Measurements from ENCODE around the gene ZNF32. TPM values are rescaled to one million over a fixed set of nuclear protein-coding genes. Genes with fewer than 3 reads are reported as not detected.

Gene ZNF32
- total RNA-seq, 2 experiments from 2014 or later, result 10.4 to 10.9 TPM

- ChIA-PET CTCF (interaction anchor here (3.2 kb wide), 1 partner anchor 711 kb away, joined by 14 read pairs; the partner anchor contains the start of gene CXCL12), POLR2A (no interaction called here)
- no peaks in the 10 kb centered on the region for H3K9me3 Mint-ChIP-seq
- no peaks in the 10 kb centered on the region for H3K4me1 Mint-ChIP-seq
- H3K4me3 Mint-ChIP-seq, result no peak overlapping the region
- no peak for DNase-seq
- H3K27ac Mint-ChIP-seq, result no peak overlapping the region
- peaks cover 18% of the 10 kb centered on the region for H3K27me3 Mint-ChIP-seq
- H3K36me3 Mint-ChIP-seq (ENCODE audit: low read depth), result no peaks in the 10 kb centered on the region
Observed at GRCh38 chr10:43674553-43675210, 26.0 kb upstream of the ZNF32 start.

DNA sequence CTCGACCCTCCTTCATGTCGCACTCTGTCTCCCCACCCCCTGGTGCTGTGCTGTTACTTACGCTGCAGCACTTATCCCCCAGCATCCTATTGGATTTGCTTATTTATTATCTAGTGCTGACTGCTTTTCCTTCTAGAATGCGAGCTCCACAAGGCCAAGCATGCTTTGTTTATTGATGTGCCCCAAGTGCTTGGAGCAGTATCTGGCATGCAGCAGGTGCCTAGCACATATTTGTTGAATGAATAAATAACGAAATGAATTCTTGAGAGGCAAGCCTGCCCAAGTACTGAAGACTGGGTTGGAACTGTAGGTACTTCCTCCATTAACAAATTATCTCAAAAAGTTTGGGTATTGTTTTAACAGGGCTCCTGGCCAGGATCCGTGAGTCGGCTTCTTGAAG lies 24.8 kb upstream of the ZNF32 start:
- no peaks in the 10 kb centered on the region for H3K36me3 Mint-ChIP-seq (ENCODE audit: low read depth)
- ChIA-PET POLR2A (no interaction called here), CTCF (interaction anchor here (0.6 to 3.2 kb wide), 3 partner anchors 16 to 712 kb away, joined by 3 to 14 read pairs (median 4); partner anchors contain the start of gene CXCL12)
- H3K27me3 Mint-ChIP-seq, result peaks cover 16% of the 10 kb centered on the region
- no peak for DNase-seq
- H3K4me3 Mint-ChIP-seq, result no peak overlapping the region
- H3K4me1 Mint-ChIP-seq, result no peaks in the 10 kb centered on the region
- H3K27ac Mint-ChIP-seq, result no peak overlapping the region
- H3K9me3 Mint-ChIP-seq, result no peaks in the 10 kb centered on the region

GRCh38 chr10:43671659-43672531 lies 23.2 kb upstream of the ZNF32 start:
- Mint-ChIP-seq H3K27me3 (peaks cover 24% of the 10 kb centered on the region), H3K9me3 (no peaks in the 10 kb centered on the region), H3K27ac (no peak overlapping the region), H3K36me3 (ENCODE audit: low read depth) (no peaks in the 10 kb centered on the region), H3K4me1 (no peaks in the 10 kb centered on the region), H3K4me3 (no peak overlapping the region)
- peak; percentile 48 for DNase-seq
- ChIA-PET CTCF (interaction anchor here (0.5 to 3.2 kb wide), 7 partner anchors 12 to 829 kb away, joined by 3 to 14 read pairs (median 3); partner anchors contain the start of gene CXCL12), POLR2A (no interaction called here)

- DNase-seq, result no peak
- Mint-ChIP-seq H3K36me3 (ENCODE audit: low read depth) (no peaks in the 10 kb centered on the region), H3K27me3 (peaks cover 29% of the 10 kb centered on the region), H3K4me1 (no peaks in the 10 kb centered on the region), H3K4me3 (no peak overlapping the region), H3K9me3 (no peaks in the 10 kb centered on the region), H3K27ac (no peak overlapping the region)
- ChIA-PET CTCF (interaction anchor here (1.5 kb wide), 2 partner anchors 11 to 20 kb away, joined by 3 to 4 read pairs; no protein-coding TSS in a partner anchor), POLR2A (no interaction called here)
Observed at GRCh38 chr10:43669386-43669785, 20.7 kb upstream of the ZNF32 start.

DNA sequence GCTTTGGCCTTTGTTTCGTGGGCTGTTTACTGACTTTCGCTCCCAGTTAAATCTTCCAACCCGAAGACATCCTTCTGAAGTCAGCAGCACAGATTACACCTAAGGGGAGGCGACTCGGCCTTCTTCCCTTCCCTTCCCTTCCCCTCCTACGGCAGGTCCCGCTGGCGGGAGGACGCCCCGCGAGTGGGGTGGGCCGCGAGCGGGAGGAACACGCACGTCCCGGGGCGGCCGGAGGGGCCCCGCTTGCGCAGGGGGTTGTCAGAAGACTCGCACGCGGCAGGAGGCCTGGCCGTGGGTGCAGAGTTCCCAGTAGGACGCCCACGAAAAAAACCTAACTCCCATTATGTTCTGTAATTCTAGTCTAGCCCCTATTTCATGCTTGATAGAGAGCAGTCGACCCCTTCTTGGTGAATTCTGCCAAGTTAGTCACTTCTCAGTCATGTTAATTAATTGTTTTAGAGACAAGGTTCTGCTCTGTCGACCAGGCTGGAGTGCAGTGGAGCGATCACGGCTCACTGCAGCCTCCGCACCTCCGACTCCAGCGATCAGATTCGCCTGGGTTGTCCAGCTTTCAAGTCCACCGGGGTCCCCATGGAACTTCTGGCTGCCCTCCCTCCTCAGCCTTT lies 19.2 kb upstream of the ZNF32 start:
- Mint-ChIP-seq H3K4me1 (no peaks in the 10 kb centered on the region), H3K36me3 (ENCODE audit: low read depth) (no peaks in the 10 kb centered on the region), H3K27ac (no peak overlapping the region), H3K4me3 (no peak overlapping the region), H3K9me3 (no peaks in the 10 kb centered on the region), H3K27me3 (peaks cover 23% of the 10 kb centered on the region)
- ChIA-PET CTCF (no interaction called here), POLR2A (no interaction called here)
- no peak for DNase-seq

DNA sequence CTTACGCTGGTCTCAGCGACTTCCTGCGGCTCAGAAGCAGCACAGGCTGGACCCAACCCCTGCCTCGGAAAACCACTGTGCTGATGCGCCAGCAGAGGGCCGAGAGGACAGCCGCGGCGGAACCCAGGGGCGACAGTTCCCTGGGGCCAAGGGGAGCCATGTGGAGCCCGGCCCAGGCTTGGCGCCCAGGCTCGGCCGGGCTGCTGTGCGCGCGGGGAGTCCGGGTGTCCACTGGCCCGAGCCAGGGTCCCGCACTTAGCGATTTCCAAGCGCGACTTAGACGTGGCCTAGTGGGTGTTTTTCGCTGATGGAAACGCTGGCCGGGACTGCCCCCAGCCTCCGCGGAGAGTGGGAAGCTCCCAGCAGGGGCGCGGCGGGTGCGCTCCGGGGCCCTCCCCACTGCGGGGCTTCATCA lies 18.6 kb upstream of the ZNF32 start:
- peaks cover 23% of the 10 kb centered on the region for H3K27me3 Mint-ChIP-seq

DNA sequence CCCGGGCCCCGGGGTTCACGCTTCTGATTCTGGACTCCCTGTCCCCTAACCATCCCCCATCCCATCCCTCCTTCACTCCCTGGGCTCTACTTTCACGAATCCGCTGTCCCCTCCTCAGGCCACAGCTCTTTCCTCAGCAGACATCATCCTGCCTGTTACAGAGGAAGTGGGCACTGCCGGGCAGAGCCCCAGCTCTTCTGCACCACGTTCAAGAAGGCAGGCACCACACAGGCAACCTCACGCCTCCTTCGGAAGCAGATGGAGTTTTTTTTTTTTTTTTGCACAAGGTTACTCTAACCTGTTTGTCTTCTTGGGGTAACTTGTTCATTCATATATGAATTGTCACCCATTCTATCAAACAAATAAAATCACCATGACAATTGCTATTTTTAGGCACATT lies 17.9 kb upstream of the ZNF32 start:
- Mint-ChIP-seq H3K27me3 (peaks cover 20% of the 10 kb centered on the region), H3K27ac (no peak overlapping the region), H3K36me3 (ENCODE audit: low read depth) (no peaks in the 10 kb centered on the region), H3K4me1 (no peaks in the 10 kb centered on the region), H3K9me3 (no peaks in the 10 kb centered on the region), H3K4me3 (no peak overlapping the region)
- ChIA-PET CTCF (interaction anchor here (0.7 kb wide), 1 partner anchor 211 kb away, joined by 6 read pairs; no protein-coding TSS in a partner anchor), POLR2A (no interaction called here)
- DNase-seq, result no peak

More for the DNA sequence above, 18.6 kb upstream of the ZNF32 start:
- Mint-ChIP-seq H3K36me3 (ENCODE audit: low read depth) (no peaks in the 10 kb centered on the region), H3K4me3 (no peak overlapping the region), H3K27ac (no peak overlapping the region), H3K4me1 (no peaks in the 10 kb centered on the region), H3K9me3 (no peaks in the 10 kb centered on the region)
- DNase-seq, result no peak
- CTCF ChIA-PET, result no interaction called here
- POLR2A ChIA-PET, result no interaction called here

DNA sequence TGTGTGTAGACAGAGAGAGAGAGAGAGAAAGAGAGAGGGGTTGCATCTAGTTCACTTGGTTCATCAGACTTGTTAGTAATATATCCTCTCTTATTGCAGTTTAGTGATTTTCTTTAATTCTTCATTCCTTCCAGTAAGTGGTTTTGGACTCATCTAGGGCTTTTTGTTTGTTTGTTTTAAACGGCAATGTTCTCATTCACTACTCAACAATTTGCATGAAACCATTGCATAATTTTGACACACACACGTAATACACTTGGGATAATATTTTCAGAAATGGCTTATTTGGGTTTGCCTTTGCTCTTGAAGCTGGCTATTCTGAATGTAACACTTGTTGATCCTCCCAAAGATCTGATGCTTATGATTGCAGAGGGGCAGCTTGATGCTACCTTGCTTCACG lies 16.4 kb upstream of the ZNF32 start:
- no peaks in the 10 kb centered on the region for H3K36me3 Mint-ChIP-seq (ENCODE audit: low read depth)
- H3K27ac Mint-ChIP-seq, result no peak overlapping the region
- POLR2A ChIA-PET, result no interaction called here
- no peak for DNase-seq
- CTCF ChIA-PET, result no interaction called here
- H3K27me3 Mint-ChIP-seq, result peaks cover 20% of the 10 kb centered on the region
- H3K9me3 Mint-ChIP-seq, result no peaks in the 10 kb centered on the region
- H3K4me3 Mint-ChIP-seq, result no peak overlapping the region
- H3K4me1 Mint-ChIP-seq, result no peaks in the 10 kb centered on the region

DNA sequence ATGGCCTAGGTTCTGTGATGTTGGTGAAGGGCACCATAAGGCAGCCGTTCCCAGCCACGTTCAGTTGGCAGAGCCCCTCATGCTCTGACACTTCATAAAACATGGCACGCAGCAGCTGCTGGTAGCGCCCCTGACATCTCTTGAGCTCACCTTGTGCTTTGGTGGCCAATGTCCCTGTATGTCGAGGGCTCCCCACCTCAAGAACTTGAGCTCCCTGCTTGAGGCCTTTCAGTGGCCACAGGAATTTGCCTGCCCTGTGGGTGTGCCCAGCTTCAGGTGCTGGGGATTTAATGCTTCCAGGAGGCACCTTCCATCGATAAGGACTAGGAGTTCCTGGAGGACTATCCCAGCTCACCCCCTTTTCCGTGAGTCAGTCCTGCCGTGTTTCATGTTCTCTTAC lies 9.5 kb upstream of the ZNF32 start:
- Mint-ChIP-seq H3K27me3 (peaks cover 5% of the 10 kb centered on the region), H3K36me3 (ENCODE audit: low read depth) (no peaks in the 10 kb centered on the region), H3K27ac (no peak overlapping the region), H3K9me3 (peaks cover 2% of the 10 kb centered on the region), H3K4me1 (no peaks in the 10 kb centered on the region), H3K4me3 (no peak overlapping the region)
- no peak for DNase-seq
- POLR2A ChIA-PET, result no interaction called here
- CTCF ChIA-PET, result interaction anchor here (0.6 to 1.9 kb wide), 3 partner anchors 12 to 61 kb away, joined by 3 to 5 read pairs (median 4); no protein-coding TSS in a partner anchor

- Mint-ChIP-seq H3K9me3 (peaks cover 2% of the 10 kb centered on the region), H3K27ac (no peak overlapping the region), H3K36me3 (ENCODE audit: low read depth) (no peaks in the 10 kb centered on the region), H3K4me1 (no peaks in the 10 kb centered on the region), H3K27me3 (peaks cover 9% of the 10 kb centered on the region), H3K4me3 (no peak overlapping the region)
- DNase-seq, result no peak
- CTCF ChIA-PET, result no interaction called here
- POLR2A ChIA-PET, result no interaction called here
Observed at GRCh38 chr10:43655311-43655710, 6.6 kb upstream of the ZNF32 start.

GRCh38 chr10:43653746-43654145 lies 5.1 kb upstream of the ZNF32 start:
- Mint-ChIP-seq H3K27me3 (peaks cover 12% of the 10 kb centered on the region), H3K9me3 (peaks cover 2% of the 10 kb centered on the region), H3K36me3 (ENCODE audit: low read depth) (peaks cover 2% of the 10 kb centered on the region), H3K4me3 (no peak overlapping the region), H3K4me1 (peaks cover 6% of the 10 kb centered on the region), H3K27ac (no peak overlapping the region)
- CTCF ChIA-PET, result no interaction called here
- POLR2A ChIA-PET, result no interaction called here
- no peak for DNase-seq

DNA sequence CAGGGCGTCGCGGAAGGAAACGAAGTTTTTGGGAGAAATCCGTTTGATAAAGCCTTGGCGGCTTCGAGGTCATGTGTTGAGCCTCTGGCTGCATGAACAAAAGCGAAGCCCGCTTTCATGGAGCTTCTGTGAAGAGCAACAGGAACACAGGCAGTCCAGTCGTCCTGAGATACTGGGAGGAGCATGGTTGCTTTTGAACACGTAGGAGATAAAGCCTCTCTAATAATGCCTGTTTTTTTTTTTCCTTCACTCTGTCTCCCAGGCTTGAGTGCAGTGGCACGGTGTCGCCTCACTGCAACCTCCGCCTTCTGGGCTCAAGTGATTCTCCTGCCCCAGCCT lies 473 bp upstream of the ZNF32 start:
- Mint-ChIP-seq H3K27ac (no peak overlapping the region), H3K9me3 (peaks cover 32% of the 10 kb centered on the region), H3K27me3 (peaks cover 6% of the 10 kb centered on the region), H3K4me1 (peaks cover 12% of the 10 kb centered on the region), H3K4me3 (peak overlapping the region; percentile 81), H3K36me3 (ENCODE audit: low read depth) (peaks cover 36% of the 10 kb centered on the region)
- CTCF ChIA-PET, result interaction anchor here (1.6 to 1.8 kb wide), 2 partner anchors 27 to 40 kb away, joined by 4 to 5 read pairs; no protein-coding TSS in a partner anchor
- POLR2A ChIA-PET, result interaction anchor here (0.7 to 1.5 kb wide), 3 partner anchors 41 to 867 kb away, joined by 3 to 4 read pairs (median 3); partner anchors contain the start of gene BMS1
- no peak for DNase-seq

GRCh38 chr10:43648095-43648397 lies 635 bp downstream of the ZNF32 start:
- CTCF ChIA-PET, result no interaction called here
- H3K4me1 Mint-ChIP-seq, result peaks cover 12% of the 10 kb centered on the region
- H3K27me3 Mint-ChIP-seq, result peaks cover 6% of the 10 kb centered on the region
- peak overlapping the region; percentile 81 for H3K4me3 Mint-ChIP-seq
- peak overlapping the region; percentile 32 for H3K27ac Mint-ChIP-seq
- H3K36me3 Mint-ChIP-seq (ENCODE audit: low read depth), result peaks cover 46% of the 10 kb centered on the region
- no peak for DNase-seq
- peaks cover 42% of the 10 kb centered on the region for H3K9me3 Mint-ChIP-seq
- POLR2A ChIA-PET, result interaction anchor here (1.2 to 1.5 kb wide), 2 partner anchors 53 to 866 kb away, joined by 3 to 5 read pairs; partner anchors contain the start of gene BMS1
